ENCODE data around the gene CD82.

GRCh38 chr11:44572884-44573283 lies 7.4 kb downstream of the CD82 start:
- TF ChIP-seq CTCF (IDR thresholded peaks at IDR 0.05): no peak
- TF ChIP-seq POLR2A (IDR thresholded peaks at IDR 0.05): no peak
- no peak for TF ChIP-seq POLR2AphosphoS5 (IDR thresholded peaks at IDR 0.05)

Measured in breast epithelium (tissue), 3 donors.